GM23338 (cell line): ENCODE data around the gene COBLL1. TPM values are rescaled to one million over a fixed set of nuclear protein-coding genes. Genes with fewer than 3 reads are reported as not detected.

Source experiments
- ATAC-seq: fragments of 200-7000 bp; cut with Tn5 transposase; 3 replicates; pipeline ENCODE4 v1.9.1; 2020
- DNase-seq: peaks from one replicate; pipeline ENCODE4 v3.0.0-alpha.2; 2015; ENCODE audit warnings: low spot score
- H2AFZ ChIP-seq: fragments of 200-600 bp; sonication (generic); 2 replicates; pipeline ENCODE4 v1.8.0; 2016; ENCODE audit warnings: antibody characterized with exemption, mild to moderate bottlenecking, moderate library complexity
- H3F3A ChIP-seq: fragments of 200-600 bp; sonication (generic); replicated peaks from 2 replicates; pipeline ENCODE4 v1.8.0; 2017; ENCODE audit warnings: antibody characterized with exemption, mixed run types, low read depth
- H3K27ac ChIP-seq: fragments of 200-600 bp; sonication (generic); 2 replicates; pipeline ENCODE4 v1.6.1; 2016; ENCODE audit warnings: low read depth
- H3K27me3 ChIP-seq: fragments of 200-600 bp; sonication (generic); 2 replicates; pipeline ENCODE4 v1.8.0; 2016; ENCODE audit warnings: mild to moderate bottlenecking, mixed run types, moderate library complexity; ENCODE audit not compliant: insufficient read depth
- H3K36me3 ChIP-seq: fragments of 200-600 bp; sonication (generic); 2 replicates; pipeline ENCODE4 v1.8.0; 2016; ENCODE audit warnings: mild to moderate bottlenecking; ENCODE audit not compliant: insufficient read depth
- H3K4me1 ChIP-seq: fragments of 200-600 bp; sonication (generic); 2 replicates; pipeline ENCODE4 v1.8.0; 2016; ENCODE audit warnings: mild to moderate bottlenecking, moderate library complexity; ENCODE audit not compliant: insufficient read depth
- H3K4me2 ChIP-seq: fragments of 200-600 bp; sonication (generic); 2 replicates; pipeline ENCODE4 v1.7.1; 2017; ENCODE audit warnings: mixed run types
- H3K4me3 ChIP-seq: fragments of 200-600 bp; sonication (generic); 2 replicates; pipeline ENCODE4 v1.6.1; 2016; ENCODE audit warnings: mixed run types
- H3K79me2 ChIP-seq: fragments of 200-600 bp; sonication (generic); replicated peaks from 2 replicates; pipeline ENCODE4 v1.8.0; 2017; ENCODE audit warnings: mild to moderate bottlenecking; ENCODE audit not compliant: insufficient read depth
- H3K9me2 ChIP-seq: fragments of 200-600 bp; sonication (generic); 2 replicates; pipeline ENCODE4 v1.8.0; 2017; ENCODE audit not compliant: insufficient read depth
- H4K20me1 ChIP-seq: fragments of 200-600 bp; sonication (generic); replicated peaks from 2 replicates; pipeline ENCODE4 v1.8.0; 2017; ENCODE audit warnings: mild to moderate bottlenecking; ENCODE audit not compliant: insufficient read depth
- H3K27ac Mint-ChIP-seq: 2 replicates; pipeline ENCODE4 v1.8.0; 2020; ENCODE audit warnings: inconsistent platforms, mild to moderate bottlenecking, moderate library complexity, mixed read lengths
- H3K27me3 Mint-ChIP-seq: 3 replicates; pipeline ENCODE4 v1.8.0; 2022; ENCODE audit warnings: low read depth, mild to moderate bottlenecking, moderate library complexity, mixed read lengths, inconsistent platforms; ENCODE audit not compliant: insufficient read depth, poor library complexity
- H3K36me3 Mint-ChIP-seq: 3 replicates; pipeline ENCODE4 v1.8.0; 2021; ENCODE audit warnings: low read depth, mild to moderate bottlenecking, inconsistent platforms, moderate library complexity, mixed read lengths
- H3K4me1 Mint-ChIP-seq: 3 replicates; pipeline ENCODE4 v1.8.0; 2020; ENCODE audit warnings: mild to moderate bottlenecking, inconsistent platforms, mixed read lengths
- H3K4me3 Mint-ChIP-seq: 3 replicates; pipeline ENCODE4 v1.8.0; 2021; ENCODE audit warnings: moderate library complexity, mild to moderate bottlenecking, inconsistent platforms, mixed read lengths
- H3K9me3 Mint-ChIP-seq: 3 replicates; pipeline ENCODE4 v1.8.0; 2020; ENCODE audit warnings: moderate library complexity, mild to moderate bottlenecking, inconsistent platforms, mixed read lengths
- CREB1 ChIP-seq: fragments of 250-450 bp; sonication (Bioruptor Pico); IDR thresholded peaks from 2 replicates; pipeline ENCODE4 v1.5.0; 2020; ENCODE audit warnings: low read depth, mild to moderate bottlenecking, moderate library complexity
- EZH2 ChIP-seq: fragments of 200-600 bp; sonication (generic); IDR thresholded peaks from one replicate; pipeline ENCODE4 v1.8.0; 2017; ENCODE audit warnings: antibody characterized with exemption, mild to moderate bottlenecking, low read depth; ENCODE audit not compliant: unreplicated experiment
- EZH2phosphoT487 ChIP-seq: fragments of 200-600 bp; sonication (generic); IDR thresholded peaks from one replicate; pipeline ENCODE4 v1.8.1; 2018; ENCODE audit warnings: antibody characterized with exemption; ENCODE audit not compliant: unreplicated experiment
- JUNB ChIP-seq: IDR thresholded peaks from one replicate; pipeline ENCODE4 v1.6.1; 2016; ENCODE audit warnings: antibody characterized with exemption; ENCODE audit not compliant: unreplicated experiment
- NANOG ChIP-seq: IDR thresholded peaks from 2 replicates; pipeline ENCODE4 v1.6.1; 2016; ENCODE audit warnings: antibody characterized with exemption, borderline replicate concordance
- POLR2AphosphoS5 ChIP-seq: IDR thresholded peaks from 2 replicates; pipeline ENCODE4 v1.6.1; 2016; ENCODE audit warnings: antibody characterized with exemption, low read depth
- STAT1 ChIP-seq: IDR thresholded peaks from one replicate; pipeline ENCODE4 v1.6.1; 2016; ENCODE audit warnings: antibody characterized with exemption; ENCODE audit not compliant: unreplicated experiment
- ZNF114 ChIP-seq: fragments of 250-450 bp; sonication (Bioruptor Pico); IDR thresholded peaks from 2 replicates; pipeline ENCODE4 v1.5.0; 2020; ENCODE audit warnings: mild to moderate bottlenecking, moderate library complexity
- ZNF331 ChIP-seq: fragments of 250-450 bp; sonication (Bioruptor Pico); IDR thresholded peaks from 2 replicates; pipeline ENCODE4 v1.5.0; 2020; ENCODE audit warnings: low read depth, mild to moderate bottlenecking, moderate library complexity
- polyA plus RNA-seq: library from polyadenylated mRNA; unstranded; fragments of >200 nt; fragmentation: Nextera tagmentation; extraction: Ambion mirVana; gene quantifications from 2 replicates; pipeline ENCODE4 v1.2.1, GENCODE V29; 2016
- total RNA-seq: library from RNA; depleted of rRNA; stranded (reverse); fragments of >200 nt; shearing (Covaris generic); gene quantifications from 2 replicates; pipeline ENCODE4 v1.2.3, GENCODE V29; 2014
- TF ChIP-seq, protein P1 (sequence below), 2 experiments: fragments of 200-600 bp in 1 of 2; sonication (generic) in 1 of 2; conservative IDR thresholded peaks; 2 replicates each; pipeline versions ENCODE4 v1.5.1 to v1.6.1; 2016 to 2017; ENCODE audit warnings: antibody characterized with exemption in 2 of 2, low read depth in 2 of 2, mild to moderate bottlenecking in 2 of 2, moderate library complexity in 1 of 2
- TF ChIP-seq, protein P2 (sequence below): IDR thresholded peaks from one replicate; pipeline ENCODE4 v1.6.1; 2018; ENCODE audit warnings: antibody characterized with exemption; ENCODE audit not compliant: unreplicated experiment
- TF ChIP-seq, protein P3 (sequence below): fragments of 250-450 bp; sonication (Bioruptor Pico); IDR thresholded peaks from 2 replicates; pipeline ENCODE4 v1.5.0; 2020; ENCODE audit warnings: mild to moderate bottlenecking, moderate library complexity
- TF ChIP-seq, protein P4 (sequence below): IDR thresholded peaks from 2 replicates; pipeline ENCODE4 v1.6.1; 2016; ENCODE audit warnings: antibody characterized with exemption

The COBLL1 gene
- total and polyA plus RNA-seq, 2 experiments from 2014 or later, result 2.9 to 7.4 TPM

DNA sequence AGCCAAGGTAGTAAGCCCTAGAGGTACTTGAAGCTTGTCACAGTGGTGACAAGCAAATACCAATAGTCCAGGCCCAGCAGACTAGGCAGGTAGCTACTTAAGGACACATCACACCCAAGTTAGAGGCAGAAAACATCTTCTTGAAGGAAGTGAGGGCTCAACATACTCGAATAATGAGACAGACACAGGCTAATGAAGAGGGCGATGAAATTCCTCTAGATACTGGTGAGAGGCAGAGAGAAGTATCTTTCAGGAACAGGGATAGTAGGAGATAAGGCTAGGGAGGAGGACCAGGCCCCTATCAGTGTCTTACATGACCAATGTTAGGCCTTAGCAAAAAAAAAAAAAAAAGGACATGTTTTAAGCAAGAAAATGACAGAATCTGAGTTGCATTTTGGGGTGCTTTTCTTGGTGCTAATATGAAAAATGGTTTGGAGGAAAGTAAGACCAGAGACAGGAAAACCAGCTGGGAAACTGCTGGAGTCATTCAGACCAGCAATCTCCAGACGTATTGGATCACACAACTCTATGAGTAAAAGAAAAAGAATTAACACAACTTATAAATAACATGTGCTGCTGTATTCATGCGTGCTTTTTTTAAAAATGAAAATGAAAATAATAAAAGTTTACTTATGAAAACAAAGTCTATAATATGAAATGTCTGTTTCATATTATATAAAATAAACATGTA lies 37.7 kb downstream of the COBLL1 start:
- H3K4me3 ChIP-seq, result no peak overlapping the region
- H3K4me2 ChIP-seq, result no peak overlapping the region
- ATAC-seq (no peak), DNase-seq (no peak)
- no peaks in the 10 kb centered on the region for H3K79me2 ChIP-seq
- Mint-ChIP-seq H3K27ac (no peak overlapping the region), H3K27me3 (no peaks in the 10 kb centered on the region), H3K9me3 (no peaks in the 10 kb centered on the region), H3K4me3 (no peak overlapping the region), H3K36me3 (no peaks in the 10 kb centered on the region), H3K4me1 (no peaks in the 10 kb centered on the region)
- TF ChIP-seq, protein P1, sequence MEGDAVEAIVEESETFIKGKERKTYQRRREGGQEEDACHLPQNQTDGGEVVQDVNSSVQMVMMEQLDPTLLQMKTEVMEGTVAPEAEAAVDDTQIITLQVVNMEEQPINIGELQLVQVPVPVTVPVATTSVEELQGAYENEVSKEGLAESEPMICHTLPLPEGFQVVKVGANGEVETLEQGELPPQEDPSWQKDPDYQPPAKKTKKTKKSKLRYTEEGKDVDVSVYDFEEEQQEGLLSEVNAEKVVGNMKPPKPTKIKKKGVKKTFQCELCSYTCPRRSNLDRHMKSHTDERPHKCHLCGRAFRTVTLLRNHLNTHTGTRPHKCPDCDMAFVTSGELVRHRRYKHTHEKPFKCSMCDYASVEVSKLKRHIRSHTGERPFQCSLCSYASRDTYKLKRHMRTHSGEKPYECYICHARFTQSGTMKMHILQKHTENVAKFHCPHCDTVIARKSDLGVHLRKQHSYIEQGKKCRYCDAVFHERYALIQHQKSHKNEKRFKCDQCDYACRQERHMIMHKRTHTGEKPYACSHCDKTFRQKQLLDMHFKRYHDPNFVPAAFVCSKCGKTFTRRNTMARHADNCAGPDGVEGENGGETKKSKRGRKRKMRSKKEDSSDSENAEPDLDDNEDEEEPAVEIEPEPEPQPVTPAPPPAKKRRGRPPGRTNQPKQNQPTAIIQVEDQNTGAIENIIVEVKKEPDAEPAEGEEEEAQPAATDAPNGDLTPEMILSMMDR (conservative IDR thresholded peaks at IDR 0.05; ENCODE audit: low read depth in 2 of 2), result no peak
- TF ChIP-seq ZNF114 (CRISPR knock-in tag) (no peak), NANOG (no peak), EZH2phosphoT487 (no peak), STAT1 (no peak), ZNF331 (CRISPR knock-in tag) (no peak), POLR2AphosphoS5 (no peak), CREB1 (CRISPR knock-in tag) (no peak), JUNB (no peak), EZH2 (no peak)
- TF ChIP-seq, protein P2, sequence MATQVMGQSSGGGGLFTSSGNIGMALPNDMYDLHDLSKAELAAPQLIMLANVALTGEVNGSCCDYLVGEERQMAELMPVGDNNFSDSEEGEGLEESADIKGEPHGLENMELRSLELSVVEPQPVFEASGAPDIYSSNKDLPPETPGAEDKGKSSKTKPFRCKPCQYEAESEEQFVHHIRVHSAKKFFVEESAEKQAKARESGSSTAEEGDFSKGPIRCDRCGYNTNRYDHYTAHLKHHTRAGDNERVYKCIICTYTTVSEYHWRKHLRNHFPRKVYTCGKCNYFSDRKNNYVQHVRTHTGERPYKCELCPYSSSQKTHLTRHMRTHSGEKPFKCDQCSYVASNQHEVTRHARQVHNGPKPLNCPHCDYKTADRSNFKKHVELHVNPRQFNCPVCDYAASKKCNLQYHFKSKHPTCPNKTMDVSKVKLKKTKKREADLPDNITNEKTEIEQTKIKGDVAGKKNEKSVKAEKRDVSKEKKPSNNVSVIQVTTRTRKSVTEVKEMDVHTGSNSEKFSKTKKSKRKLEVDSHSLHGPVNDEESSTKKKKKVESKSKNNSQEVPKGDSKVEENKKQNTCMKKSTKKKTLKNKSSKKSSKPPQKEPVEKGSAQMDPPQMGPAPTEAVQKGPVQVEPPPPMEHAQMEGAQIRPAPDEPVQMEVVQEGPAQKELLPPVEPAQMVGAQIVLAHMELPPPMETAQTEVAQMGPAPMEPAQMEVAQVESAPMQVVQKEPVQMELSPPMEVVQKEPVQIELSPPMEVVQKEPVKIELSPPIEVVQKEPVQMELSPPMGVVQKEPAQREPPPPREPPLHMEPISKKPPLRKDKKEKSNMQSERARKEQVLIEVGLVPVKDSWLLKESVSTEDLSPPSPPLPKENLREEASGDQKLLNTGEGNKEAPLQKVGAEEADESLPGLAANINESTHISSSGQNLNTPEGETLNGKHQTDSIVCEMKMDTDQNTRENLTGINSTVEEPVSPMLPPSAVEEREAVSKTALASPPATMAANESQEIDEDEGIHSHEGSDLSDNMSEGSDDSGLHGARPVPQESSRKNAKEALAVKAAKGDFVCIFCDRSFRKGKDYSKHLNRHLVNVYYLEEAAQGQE, result no peak
- TF ChIP-seq, protein P3, sequence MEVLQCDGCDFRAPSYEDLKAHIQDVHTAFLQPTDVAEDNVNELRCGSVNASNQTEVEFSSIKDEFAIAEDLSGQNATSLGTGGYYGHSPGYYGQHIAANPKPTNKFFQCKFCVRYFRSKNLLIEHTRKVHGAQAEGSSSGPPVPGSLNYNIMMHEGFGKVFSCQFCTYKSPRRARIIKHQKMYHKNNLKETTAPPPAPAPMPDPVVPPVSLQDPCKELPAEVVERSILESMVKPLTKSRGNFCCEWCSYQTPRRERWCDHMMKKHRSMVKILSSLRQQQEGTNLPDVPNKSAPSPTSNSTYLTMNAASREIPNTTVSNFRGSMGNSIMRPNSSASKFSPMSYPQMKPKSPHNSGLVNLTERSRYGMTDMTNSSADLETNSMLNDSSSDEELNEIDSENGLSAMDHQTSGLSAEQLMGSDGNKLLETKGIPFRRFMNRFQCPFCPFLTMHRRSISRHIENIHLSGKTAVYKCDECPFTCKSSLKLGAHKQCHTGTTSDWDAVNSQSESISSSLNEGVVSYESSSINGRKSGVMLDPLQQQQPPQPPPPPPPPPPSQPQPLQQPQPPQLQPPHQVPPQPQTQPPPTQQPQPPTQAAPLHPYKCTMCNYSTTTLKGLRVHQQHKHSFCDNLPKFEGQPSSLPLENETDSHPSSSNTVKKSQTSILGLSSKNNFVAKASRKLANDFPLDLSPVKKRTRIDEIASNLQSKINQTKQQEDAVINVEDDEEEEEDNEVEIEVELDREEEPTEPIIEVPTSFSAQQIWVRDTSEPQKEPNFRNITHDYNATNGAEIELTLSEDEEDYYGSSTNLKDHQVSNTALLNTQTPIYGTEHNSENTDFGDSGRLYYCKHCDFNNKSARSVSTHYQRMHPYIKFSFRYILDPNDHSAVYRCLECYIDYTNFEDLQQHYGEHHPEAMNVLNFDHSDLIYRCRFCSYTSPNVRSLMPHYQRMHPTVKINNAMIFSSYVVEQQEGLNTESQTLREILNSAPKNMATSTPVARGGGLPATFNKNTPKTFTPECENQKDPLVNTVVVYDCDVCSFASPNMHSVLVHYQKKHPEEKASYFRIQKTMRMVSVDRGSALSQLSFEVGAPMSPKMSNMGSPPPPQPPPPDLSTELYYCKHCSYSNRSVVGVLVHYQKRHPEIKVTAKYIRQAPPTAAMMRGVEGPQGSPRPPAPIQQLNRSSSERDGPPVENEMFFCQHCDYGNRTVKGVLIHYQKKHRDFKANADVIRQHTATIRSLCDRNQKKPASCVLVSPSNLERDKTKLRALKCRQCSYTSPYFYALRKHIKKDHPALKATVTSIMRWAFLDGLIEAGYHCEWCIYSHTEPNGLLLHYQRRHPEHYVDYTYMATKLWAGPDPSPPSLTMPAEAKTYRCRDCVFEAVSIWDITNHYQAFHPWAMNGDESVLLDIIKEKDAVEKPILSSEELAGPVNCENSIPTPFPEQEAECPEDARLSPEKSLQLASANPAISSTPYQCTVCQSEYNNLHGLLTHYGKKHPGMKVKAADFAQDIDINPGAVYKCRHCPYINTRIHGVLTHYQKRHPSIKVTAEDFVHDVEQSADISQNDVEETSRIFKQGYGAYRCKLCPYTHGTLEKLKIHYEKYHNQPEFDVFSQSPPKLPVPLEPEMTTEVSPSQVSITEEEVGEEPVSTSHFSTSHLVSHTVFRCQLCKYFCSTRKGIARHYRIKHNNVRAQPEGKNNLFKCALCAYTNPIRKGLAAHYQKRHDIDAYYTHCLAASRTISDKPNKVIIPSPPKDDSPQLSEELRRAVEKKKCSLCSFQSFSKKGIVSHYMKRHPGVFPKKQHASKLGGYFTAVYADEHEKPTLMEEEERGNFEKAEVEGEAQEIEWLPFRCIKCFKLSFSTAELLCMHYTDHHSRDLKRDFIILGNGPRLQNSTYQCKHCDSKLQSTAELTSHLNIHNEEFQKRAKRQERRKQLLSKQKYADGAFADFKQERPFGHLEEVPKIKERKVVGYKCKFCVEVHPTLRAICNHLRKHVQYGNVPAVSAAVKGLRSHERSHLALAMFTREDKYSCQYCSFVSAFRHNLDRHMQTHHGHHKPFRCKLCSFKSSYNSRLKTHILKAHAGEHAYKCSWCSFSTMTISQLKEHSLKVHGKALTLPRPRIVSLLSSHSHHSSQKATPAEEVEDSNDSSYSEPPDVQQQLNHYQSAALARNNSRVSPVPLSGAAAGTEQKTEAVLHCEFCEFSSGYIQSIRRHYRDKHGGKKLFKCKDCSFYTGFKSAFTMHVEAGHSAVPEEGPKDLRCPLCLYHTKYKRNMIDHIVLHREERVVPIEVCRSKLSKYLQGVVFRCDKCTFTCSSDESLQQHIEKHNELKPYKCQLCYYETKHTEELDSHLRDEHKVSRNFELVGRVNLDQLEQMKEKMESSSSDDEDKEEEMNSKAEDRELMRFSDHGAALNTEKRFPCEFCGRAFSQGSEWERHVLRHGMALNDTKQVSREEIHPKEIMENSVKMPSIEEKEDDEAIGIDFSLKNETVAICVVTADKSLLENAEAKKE (CRISPR knock-in tag), result no peak
- TF ChIP-seq, protein P4, sequence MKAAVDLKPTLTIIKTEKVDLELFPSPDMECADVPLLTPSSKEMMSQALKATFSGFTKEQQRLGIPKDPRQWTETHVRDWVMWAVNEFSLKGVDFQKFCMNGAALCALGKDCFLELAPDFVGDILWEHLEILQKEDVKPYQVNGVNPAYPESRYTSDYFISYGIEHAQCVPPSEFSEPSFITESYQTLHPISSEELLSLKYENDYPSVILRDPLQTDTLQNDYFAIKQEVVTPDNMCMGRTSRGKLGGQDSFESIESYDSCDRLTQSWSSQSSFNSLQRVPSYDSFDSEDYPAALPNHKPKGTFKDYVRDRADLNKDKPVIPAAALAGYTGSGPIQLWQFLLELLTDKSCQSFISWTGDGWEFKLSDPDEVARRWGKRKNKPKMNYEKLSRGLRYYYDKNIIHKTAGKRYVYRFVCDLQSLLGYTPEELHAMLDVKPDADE, result no peak
- no peaks in the 10 kb centered on the region for H4K20me1 ChIP-seq
- no peaks in the 10 kb centered on the region for H3K4me1 ChIP-seq
- no peaks in the 10 kb centered on the region for H3K9me2 ChIP-seq
- no peaks in the 10 kb centered on the region for H3K36me3 ChIP-seq
- H2AFZ ChIP-seq, result no peak overlapping the region
- no peaks in the 10 kb centered on the region for H3F3A ChIP-seq
- H3K27ac ChIP-seq, result no peak overlapping the region
- H3K27me3 ChIP-seq, result no peaks in the 10 kb centered on the region
